Colonic mucosa (tissue), 4 donors: ENCODE data around the gene CHST6. TPM values are rescaled to one million over a fixed set of nuclear protein-coding genes. Genes with fewer than 3 reads are reported as not detected.

ENCODE experiments used
- DNase-seq: peaks from one replicate; pipeline ENCODE4 v3.0.0-alpha.2; 2020
- H3K27ac ChIP-seq: fragments of 200-600 bp; one replicate; pipeline ENCODE4 v1.8.0; 2021
- H3K27me3 ChIP-seq: fragments of 200-600 bp; one replicate; pipeline ENCODE4 v1.8.0; 2021
- H3K36me3 ChIP-seq: fragments of 200-600 bp; one replicate; pipeline ENCODE4 v1.8.0; 2021
- H3K4me1 ChIP-seq: fragments of 200-600 bp; one replicate; pipeline ENCODE4 v1.8.0; 2021; ENCODE audit warnings: mild to moderate bottlenecking
- H3K4me3 ChIP-seq: fragments of 200-600 bp; one replicate; pipeline ENCODE4 v1.8.0; 2021
- H3K9ac ChIP-seq, 2 donors: one replicate each; pipeline ENCODE4 v1.7.0; 2013; ENCODE audit warnings: control low read depth in 2 of 2, low read depth in 2 of 2, low read length in 2 of 2
- H3K9me3 ChIP-seq: fragments of 200-600 bp; one replicate; pipeline ENCODE4 v1.8.0; 2021
- intact Hi-C: fragments of 100-400 bp; cut with DNase I; formaldehyde crosslinking; loops from one replicate; pipeline ENCODE4 v1.14.1; 2022
- total RNA-seq, 2 donors: library from RNA; stranded (reverse); fragmentation: NEBNext Ultra II Directional in 1 of 2; extraction: Animal tissue kit (Norgen Biotek cat#: 25700) in 1 of 2; gene quantifications; one replicate each; pipeline ENCODE4 v1.2.1, GENCODE V29; 2021
- TF ChIP-seq, protein P1 (sequence below): fragments of 200-600 bp; IDR thresholded peaks from one replicate; pipeline ENCODE4 v1.8.0; 2022; ENCODE audit warnings: antibody characterized with exemption, mild to moderate bottlenecking
- donor health status: healthy.
- donor health status: DM: no; HTN: no; CAD: no.
- donor health status: DM: no; HTN: no; CAD: no.

The CHST6 gene
- total RNA-seq, 2 donors from 2014 or later, result 2.7 to 5.6 TPM

DNA sequence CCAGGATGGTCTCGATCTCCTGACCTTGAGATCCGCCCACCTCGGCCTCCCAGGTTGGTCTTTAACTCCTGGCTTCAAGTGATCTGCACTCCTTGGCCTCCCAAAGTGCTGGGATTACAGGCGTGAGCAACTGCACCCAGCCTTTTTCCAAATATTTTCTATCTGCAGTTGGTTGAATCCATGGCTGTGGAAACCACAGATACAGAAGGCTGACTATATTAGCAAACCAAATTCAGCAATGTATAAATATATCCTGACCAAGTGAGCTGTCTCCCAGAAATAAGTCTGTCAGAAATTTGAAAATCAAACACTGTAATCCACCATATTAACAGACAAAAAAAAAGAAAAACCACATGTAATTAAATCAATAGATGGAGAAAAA, 71.5 kb downstream of the CHST6 start:
- H3K4me3 ChIP-seq, result no peak overlapping the region
- no peak overlapping the region for H3K27ac ChIP-seq
- TF ChIP-seq, protein P1, sequence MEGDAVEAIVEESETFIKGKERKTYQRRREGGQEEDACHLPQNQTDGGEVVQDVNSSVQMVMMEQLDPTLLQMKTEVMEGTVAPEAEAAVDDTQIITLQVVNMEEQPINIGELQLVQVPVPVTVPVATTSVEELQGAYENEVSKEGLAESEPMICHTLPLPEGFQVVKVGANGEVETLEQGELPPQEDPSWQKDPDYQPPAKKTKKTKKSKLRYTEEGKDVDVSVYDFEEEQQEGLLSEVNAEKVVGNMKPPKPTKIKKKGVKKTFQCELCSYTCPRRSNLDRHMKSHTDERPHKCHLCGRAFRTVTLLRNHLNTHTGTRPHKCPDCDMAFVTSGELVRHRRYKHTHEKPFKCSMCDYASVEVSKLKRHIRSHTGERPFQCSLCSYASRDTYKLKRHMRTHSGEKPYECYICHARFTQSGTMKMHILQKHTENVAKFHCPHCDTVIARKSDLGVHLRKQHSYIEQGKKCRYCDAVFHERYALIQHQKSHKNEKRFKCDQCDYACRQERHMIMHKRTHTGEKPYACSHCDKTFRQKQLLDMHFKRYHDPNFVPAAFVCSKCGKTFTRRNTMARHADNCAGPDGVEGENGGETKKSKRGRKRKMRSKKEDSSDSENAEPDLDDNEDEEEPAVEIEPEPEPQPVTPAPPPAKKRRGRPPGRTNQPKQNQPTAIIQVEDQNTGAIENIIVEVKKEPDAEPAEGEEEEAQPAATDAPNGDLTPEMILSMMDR, result no peak
- H3K9me3 ChIP-seq, result no peaks in the 10 kb centered on the region
- H3K27me3 ChIP-seq, result no peaks in the 10 kb centered on the region
- no peaks in the 10 kb centered on the region for H3K4me1 ChIP-seq
- no peaks in the 10 kb centered on the region for H3K36me3 ChIP-seq
- no peak for DNase-seq
- H3K9ac ChIP-seq, result no peak overlapping the region
- intact Hi-C loops, result no loop called here

Other genes starting within 250 kb of the CHST6 start
- gene BCAR1, start 243.8 kb downstream of the CHST6 start, total RNA-seq, result 100 to 1,000 TPM; 110 to 130 TPM
- 10 to 100 TPM; 61.6 to 75.8 TPM for gene CFDP1, start 61.9 kb downstream of the CHST6 start, total RNA-seq
- 10 to 100 TPM; 39.7 to 50.9 TPM for gene TMEM170A, start 30.8 kb downstream of the CHST6 start, total RNA-seq
- gene CHST5, start 40.7 kb upstream of the CHST6 start, total RNA-seq, result 100 to 1,000 TPM; 107 to 142 TPM
- gene TMEM231, start 60.8 kb upstream of the CHST6 start, total RNA-seq, result 1 to 10 TPM; 4.7 to 6.3 TPM
- gene GABARAPL2, start 70.9 kb upstream of the CHST6 start, total RNA-seq, result 100 to 1,000 TPM in 1 of 2 donors, 10 to 100 TPM in 1; 73.5 to 111 TPM
- gene ADAT1, start 127.8 kb upstream of the CHST6 start, total RNA-seq, result 10 to 100 TPM; 33.0 to 38.8 TPM
- 100 to 1,000 TPM; 102 to 151 TPM for gene KARS1, start 152.2 kb upstream of the CHST6 start, total RNA-seq
- 10 to 100 TPM; 27.1 to 37.0 TPM for gene TERF2IP, start 152.3 kb upstream of the CHST6 start, total RNA-seq
- gene CPHXL2, start 181.6 kb upstream of the CHST6 start, total RNA-seq, result not detected
- gene DUXB, start 206.0 kb upstream of the CHST6 start, total RNA-seq, result not detected
- not detected for gene CPHXL, start 231.0 kb upstream of the CHST6 start, total RNA-seq